Hepatocyte (in vitro differentiated cells): ENCODE data around the gene ARHGAP45.

ENCODE experiments used
- EZH2 ChIP-seq: fragments of 200-600 bp; sonication (generic); IDR thresholded peaks from 2 replicates; pipeline ENCODE4 v1.6.1; 2016; ENCODE audit warnings: antibody characterized with exemption, mild to moderate bottlenecking, borderline replicate concordance
- EZH2phosphoT487 ChIP-seq: fragments of 200-600 bp; sonication (generic); IDR thresholded peaks from one replicate; pipeline ENCODE4 v1.6.1; 2018; ENCODE audit warnings: antibody characterized with exemption, mild to moderate bottlenecking, low read depth, moderate library complexity; ENCODE audit not compliant: unreplicated experiment, severe bottlenecking
- TF ChIP-seq, protein P1 (sequence below): fragments of 200-600 bp; sonication (generic); IDR thresholded peaks from 2 replicates; pipeline ENCODE4 v1.5.1; 2016; ENCODE audit warnings: antibody characterized with exemption, mild to moderate bottlenecking; ENCODE audit not compliant: poor library complexity

- TF ChIP-seq, protein P1, sequence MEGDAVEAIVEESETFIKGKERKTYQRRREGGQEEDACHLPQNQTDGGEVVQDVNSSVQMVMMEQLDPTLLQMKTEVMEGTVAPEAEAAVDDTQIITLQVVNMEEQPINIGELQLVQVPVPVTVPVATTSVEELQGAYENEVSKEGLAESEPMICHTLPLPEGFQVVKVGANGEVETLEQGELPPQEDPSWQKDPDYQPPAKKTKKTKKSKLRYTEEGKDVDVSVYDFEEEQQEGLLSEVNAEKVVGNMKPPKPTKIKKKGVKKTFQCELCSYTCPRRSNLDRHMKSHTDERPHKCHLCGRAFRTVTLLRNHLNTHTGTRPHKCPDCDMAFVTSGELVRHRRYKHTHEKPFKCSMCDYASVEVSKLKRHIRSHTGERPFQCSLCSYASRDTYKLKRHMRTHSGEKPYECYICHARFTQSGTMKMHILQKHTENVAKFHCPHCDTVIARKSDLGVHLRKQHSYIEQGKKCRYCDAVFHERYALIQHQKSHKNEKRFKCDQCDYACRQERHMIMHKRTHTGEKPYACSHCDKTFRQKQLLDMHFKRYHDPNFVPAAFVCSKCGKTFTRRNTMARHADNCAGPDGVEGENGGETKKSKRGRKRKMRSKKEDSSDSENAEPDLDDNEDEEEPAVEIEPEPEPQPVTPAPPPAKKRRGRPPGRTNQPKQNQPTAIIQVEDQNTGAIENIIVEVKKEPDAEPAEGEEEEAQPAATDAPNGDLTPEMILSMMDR = no peak
- TF ChIP-seq EZH2 = no peak
- TF ChIP-seq EZH2phosphoT487 = no peak
Observed at GRCh38 chr19:1037621-1038064, 29.3 kb upstream of the ARHGAP45 start.
